MCF 10A (cell line): ENCODE measurements around the gene KAZN. TPM values are rescaled to one million over a fixed set of nuclear protein-coding genes. Genes with fewer than 3 reads are reported as not detected.

Experiments used
- BruUV-seq: library from RNA; stranded (reverse); fragments of 400-500 nt; replicated peaks from 2 replicates; lab custom pipeline; 2021; lab: Mats Ljungman, UMichigan
- CTCF ChIA-PET: fragments of 300-600 bp; sonication (Branson Sonifier 250); formaldehyde crosslinking; extraction: SDS; loops from one replicate; lab custom pipeline; 2021; ENCODE audit warnings: antibody characterized with exemption, inconsistent platforms; lab: Yijun Ruan, JAX
- POLR2A ChIA-PET: fragments of 300-600, 350-650 bp; sonication (Branson Sonifier 250); formaldehyde crosslinking; extraction: SDS; loops from one replicate; lab custom pipeline; 2020; ENCODE audit warnings: antibody characterized with exemption, inconsistent platforms; lab: Yijun Ruan, JAX
- DNase-seq: peaks from one replicate; pipeline ENCODE4 v3.0.0-alpha.2; 2018; ENCODE audit not compliant: unreplicated experiment
- H3K27ac Mint-ChIP-seq: one replicate; pipeline ENCODE4 v1.8.0; 2022; ENCODE audit warnings: mild to moderate bottlenecking, low read depth, mixed read lengths; ENCODE audit not compliant: unreplicated experiment
- H3K27me3 Mint-ChIP-seq: one replicate; pipeline ENCODE4 v1.8.0; 2022; ENCODE audit warnings: mixed read lengths; ENCODE audit not compliant: insufficient read depth, unreplicated experiment
- H3K36me3 Mint-ChIP-seq: one replicate; pipeline ENCODE4 v1.8.0; 2022; ENCODE audit warnings: mild to moderate bottlenecking, moderate library complexity, mixed read lengths; ENCODE audit not compliant: insufficient read depth, unreplicated experiment
- H3K4me1 Mint-ChIP-seq: one replicate; pipeline ENCODE4 v1.8.0; 2022; ENCODE audit warnings: mixed read lengths; ENCODE audit not compliant: insufficient read depth, unreplicated experiment
- H3K4me3 Mint-ChIP-seq: one replicate; pipeline ENCODE4 v1.8.0; 2022; ENCODE audit warnings: mild to moderate bottlenecking, moderate library complexity, mixed read lengths; ENCODE audit not compliant: unreplicated experiment
- H3K9me3 Mint-ChIP-seq: one replicate; pipeline ENCODE4 v1.8.0; 2022; ENCODE audit warnings: mixed read lengths; ENCODE audit not compliant: unreplicated experiment
- CTCF ChIP-seq: fragments of 200-600 bp; IDR thresholded peaks from one replicate; pipeline ENCODE4 v1.8.0; 2022; ENCODE audit warnings: antibody characterized with exemption, mild to moderate bottlenecking; ENCODE audit not compliant: unreplicated experiment
- intact Hi-C: fragments of 100-400 bp; cut with micrococcal nuclease; formaldehyde crosslinking; loops from 2 replicates; pipeline ENCODE4 v1.14.1; 2022
- total RNA-seq: library from RNA; stranded (reverse); gene quantifications from 2 replicates; pipeline ENCODE4 v1.2.3, GENCODE V29; 2022

KAZN gene
- total RNA-seq, 1 experiment from 2014 or later = 3.3 TPM

DNA sequence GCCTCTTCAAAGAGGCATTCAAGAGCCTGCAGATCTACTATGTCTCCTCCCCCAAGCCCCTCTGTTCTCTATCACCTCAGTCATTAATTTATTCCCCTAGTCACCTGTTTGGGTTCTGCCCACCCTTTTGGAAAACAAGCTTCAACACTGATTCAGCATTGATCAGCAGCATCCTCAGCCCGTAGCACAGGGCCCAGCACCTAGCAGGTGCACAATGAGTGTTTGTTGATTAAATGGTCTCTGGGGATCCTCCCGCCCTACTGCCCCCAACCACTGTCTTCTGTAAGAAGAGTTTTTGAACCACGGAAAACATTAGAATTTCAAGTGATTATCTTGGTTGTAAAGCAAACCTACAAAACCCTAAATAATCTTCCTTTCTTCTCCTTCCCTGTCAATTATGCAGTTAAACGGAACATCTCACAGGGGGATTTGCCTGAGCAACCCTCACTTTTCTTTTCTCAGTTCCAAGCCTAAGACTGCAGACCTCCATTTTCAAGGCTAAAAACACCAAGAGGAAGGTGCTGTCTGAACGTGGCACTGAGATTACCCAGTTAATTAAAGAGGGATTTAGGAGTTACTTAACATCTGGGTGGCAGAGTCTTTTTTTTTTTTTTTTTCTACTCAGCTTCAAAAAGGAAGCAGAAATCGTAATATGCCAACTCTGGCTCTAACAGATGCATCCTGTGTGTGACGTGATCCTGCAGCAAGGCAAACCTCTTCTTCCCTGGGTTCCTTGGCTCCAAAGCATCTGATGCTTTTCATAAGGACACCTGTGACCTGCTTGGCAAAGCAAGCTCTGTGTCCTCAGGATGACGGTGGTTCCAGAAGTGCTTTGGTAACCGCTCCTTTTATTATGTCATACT, 163.0 kb downstream of the KAZN start:
- H3K27me3 Mint-ChIP-seq = no peaks in the 10 kb centered on the region
- H3K36me3 Mint-ChIP-seq = no peaks in the 10 kb centered on the region
- CTCF ChIA-PET = interaction anchor here (0.6 to 0.7 kb wide), 2 partner anchors 17 to 32 kb away, joined by 4 to 5 read pairs; no protein-coding TSS in a partner anchor
- intact Hi-C loops = no loop called here
- BruUV-seq = no TSS peak
- H3K9me3 Mint-ChIP-seq = no peaks in the 10 kb centered on the region
- POLR2A ChIA-PET = no interaction called here
- TF ChIP-seq CTCF = no peak
- H3K4me3 Mint-ChIP-seq = no peak overlapping the region
- peaks cover 36% of the 10 kb centered on the region for H3K4me1 Mint-ChIP-seq
- no peak for DNase-seq
- no peak overlapping the region for H3K27ac Mint-ChIP-seq

DNA sequence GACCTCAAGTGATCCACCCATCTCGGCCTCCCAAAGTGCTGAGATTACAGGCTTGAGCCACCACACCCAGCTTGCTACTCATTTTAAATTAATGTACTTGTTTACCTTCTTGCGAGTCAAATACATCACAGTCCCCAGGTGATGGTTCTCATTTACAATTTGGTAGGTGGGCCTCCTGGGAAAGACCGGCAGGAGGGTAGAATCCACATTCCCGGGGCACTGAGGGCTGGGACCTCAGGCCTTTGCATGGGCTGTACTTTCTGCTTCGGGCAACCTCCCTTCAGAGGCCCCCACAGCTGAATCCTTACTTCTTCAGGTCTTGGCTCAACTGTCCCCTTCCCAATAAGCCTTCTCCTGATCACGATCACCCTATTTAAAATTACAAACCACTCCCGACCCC, 165.5 kb downstream of the KAZN start:
- Mint-ChIP-seq H3K9me3 (no peaks in the 10 kb centered on the region), H3K27ac (no peak overlapping the region), H3K36me3 (no peaks in the 10 kb centered on the region), H3K4me1 (peaks cover 25% of the 10 kb centered on the region), H3K27me3 (no peaks in the 10 kb centered on the region), H3K4me3 (no peak overlapping the region)
- CTCF ChIA-PET = interaction anchor here (0.6 kb wide), 2 partner anchors 22 to 636 kb away, joined by 3 to 4 read pairs; no protein-coding TSS in a partner anchor
- intact Hi-C loops = no loop called here
- BruUV-seq = no TSS peak
- no peak for TF ChIP-seq CTCF
- POLR2A ChIA-PET = interaction anchor here (0.9 kb wide), 1 partner anchor 11 kb away, joined by 3 read pairs; no protein-coding TSS in a partner anchor
- no peak for DNase-seq

GRCh38 chr1:14765773-14766172, 167.3 kb downstream of the KAZN start:
- POLR2A ChIA-PET = interaction anchor here (0.6 to 2.9 kb wide), 8 partner anchors 17 to 243 kb away, joined by 3 to 13 read pairs (median 4); no protein-coding TSS in a partner anchor

More at GRCh38 chr1:14765773-14766172, 167.3 kb downstream of the KAZN start:
- peak overlapping the region; percentile 55 for H3K27ac Mint-ChIP-seq
- peaks cover 25% of the 10 kb centered on the region for H3K4me1 Mint-ChIP-seq
- CTCF ChIA-PET = interaction anchor here (0.7 to 1.2 kb wide), 4 partner anchors 10 to 272 kb away, joined by 3 to 5 read pairs (median 4); no protein-coding TSS in a partner anchor
- peak; percentile 70 for DNase-seq
- H3K4me3 Mint-ChIP-seq = no peak overlapping the region
- peaks cover 7% of the 10 kb centered on the region for H3K9me3 Mint-ChIP-seq
- TF ChIP-seq CTCF = no peak
- H3K27me3 Mint-ChIP-seq = no peaks in the 10 kb centered on the region
- intact Hi-C loops = loop anchor here (5.0 kb wide), 2 partner anchors 33 to 262 kb away; no protein-coding TSS in a partner anchor
- no TSS peak for BruUV-seq
- H3K36me3 Mint-ChIP-seq = no peaks in the 10 kb centered on the region
